ENCODE measurements around the gene THAP8. TPM values are rescaled to one million over a fixed set of nuclear protein-coding genes. Genes with fewer than 3 reads are reported as not detected.

Gene THAP8
- total and polyA plus RNA-seq, 2 of the 13 experiments (the other 11 are each of a cell fraction or from before 2014, with no cell fraction given) = 1.7 to 3.7 TPM

GRCh38 chr19:35992907-35993765 lies 60.9 kb downstream of the THAP8 start:
- no peak for FAIRE-seq
- Histone ChIP-seq H3K27ac (ENCODE audit: extremely low read length, insufficient read depth, low read length) (no peak overlapping the region), H2AFZ (ENCODE audit: low read length) (no peak overlapping the region), H4K20me1 (ENCODE audit: insufficient read depth, low read length) (peaks cover 5% of the 10 kb centered on the region), H3K4me1 (ENCODE audit: insufficient read depth, low read length) (peaks cover 42% of the 10 kb centered on the region), H3K36me3 (replicated peaks in 1 of 2; ENCODE audit: control insufficient read depth in 1 of 2, insufficient read depth in 2 of 2, low read length in 2 of 2) (peaks cover 4 to 6% of the 10 kb centered on the region in 2 experiments; a peak in 2 of 5 replicates), H3K9me3 (ENCODE audit: low read length) (no peaks in the 10 kb centered on the region), H3K4me2 (ENCODE audit: low read depth, low read length) (no peak overlapping the region), H3K9ac (ENCODE audit: insufficient read depth, low read depth, low read length) (no peak overlapping the region), H3K27me3 (ENCODE audit: control insufficient read depth in 1 of 2, insufficient read depth in 2 of 2, low read length in 2 of 2) (no peaks in the 10 kb centered on the region), H3K79me2 (ENCODE audit: insufficient read depth, low read length) (peaks cover 24% of the 10 kb centered on the region), H3K4me3 (replicated peaks in 1 of 3; ENCODE audit: insufficient read depth in 1 of 3, low read depth in 2 of 3, low read length in 3 of 3) (no peak overlapping the region)
- no TSS peak for BruUV-seq (replicated peaks)
- intact Hi-C loops (cut with micrococcal nuclease; ENCODE audit: unreplicated experiment) = no loop called here
- POLR2A ChIA-PET = interaction anchor here (4.2 kb wide), 1 partner anchor 61 kb away, joined by 14 read pairs; the partner anchor contains the start of genes THAP8 and WDR62
- TF ChIP-seq ZNF121 (CRISPR knock-in tag; IDR thresholded peaks at IDR 0.05) (0 out of 2 replicates have a peak, but pooled peaks have one; percentile 30), POGZ (CRISPR knock-in tag; IDR thresholded peaks at IDR 0.05) (no peak)
- WGBS (ENCODE audit: low lambda C conversion rate) = 80% methylated on average over 7 of the region's 8 CpGs
- CTCF ChIA-PET (ENCODE audit: low intra/inter-chr PET ratio, low total read pairs) = no interaction called here
- DNase-seq (ENCODE audit: low spot score) = no peak
- in situ Hi-C loops (cut with HindIII; ENCODE audit: extremely low pct_ligation_motif_present, low pct_unique_long_range_greater_than_20kb) = no loop called here
- no peak for ATAC-seq

GRCh38 chr19:35991731-35992450 lies 62.2 kb downstream of the THAP8 start:
- no peak overlapping the region for H2AFZ ChIP-seq (ENCODE audit: low read length)
- H4K20me1 ChIP-seq (ENCODE audit: insufficient read depth, low read length) = peaks cover 5% of the 10 kb centered on the region
- H3K27ac ChIP-seq (ENCODE audit: extremely low read length, insufficient read depth, low read length) = peak overlapping the region; percentile 42
- peak overlapping the region; percentile 49 for H3K4me2 ChIP-seq (ENCODE audit: low read depth, low read length)
- H3K9ac ChIP-seq (ENCODE audit: insufficient read depth, low read depth, low read length) = no peak overlapping the region
- CTCF ChIA-PET (ENCODE audit: low intra/inter-chr PET ratio, low total read pairs) = no interaction called here
- FAIRE-seq (no peak), ATAC-seq (no peak), DNase-seq (ENCODE audit: low spot score) (no peak)
- peaks cover 18% of the 10 kb centered on the region for H3K79me2 ChIP-seq (ENCODE audit: insufficient read depth, low read length)
- intact Hi-C loops (cut with micrococcal nuclease; ENCODE audit: unreplicated experiment) (no loop called here), in situ Hi-C loops (cut with HindIII; ENCODE audit: extremely low pct_ligation_motif_present, low pct_unique_long_range_greater_than_20kb) (no loop called here)
- no peak overlapping the region for H3K4me3 ChIP-seq (replicated peaks in 1 of 3; ENCODE audit: insufficient read depth in 1 of 3, low read depth in 2 of 3, low read length in 3 of 3)
- H3K27me3 ChIP-seq (ENCODE audit: control insufficient read depth in 1 of 2, insufficient read depth in 2 of 2, low read length in 2 of 2) = peaks cover 0 to under 1% of the 10 kb centered on the region in 2 experiments; a peak in 3 of 5 replicates
- TF ChIP-seq BCL6 (CRISPR knock-in tag; IDR thresholded peaks at IDR 0.05) (peak; percentile 5; the same call in 1 of the 2 replicates), ARID3A (IDR thresholded peaks at IDR 0.05; ENCODE audit: low read depth, low read length) (no peak), GATAD2A (CRISPR knock-in tag; IDR thresholded peaks at IDR 0.05) (0 out of 2 replicates have a peak, but pooled peaks have one; percentile 2), ZNF121 (CRISPR knock-in tag; IDR thresholded peaks at IDR 0.05) (peak; percentile 63; the same call in 1 of the 2 replicates), ZNF362 (CRISPR knock-in tag; IDR thresholded peaks at IDR 0.05; ENCODE audit: borderline replicate concordance) (peak; percentile 5; the same call in 1 of the 2 replicates), USF2 (IDR thresholded peaks at IDR 0.05; ENCODE audit: low read depth, low read length) (no peak), USF2 (CRISPR knock-in tag; IDR thresholded peaks at IDR 0.05; ENCODE audit: borderline replicate concordance) (peak; percentile 39; the same call in 1 of the 2 replicates)
- no TSS peak for BruUV-seq (replicated peaks)
- POLR2A ChIA-PET = interaction anchor here (0.7 to 4.2 kb wide), 6 partner anchors 17 to 223 kb away, joined by 3 to 14 read pairs (median 4); partner anchors contain the start of genes ALKBH6, SYNE4, THAP8 and WDR62
- 38% methylated on average over 7 of the region's 7 CpGs for WGBS (ENCODE audit: low lambda C conversion rate)
- no peaks in the 10 kb centered on the region for H3K36me3 ChIP-seq (replicated peaks in 1 of 2; ENCODE audit: control insufficient read depth in 1 of 2, insufficient read depth in 2 of 2, low read length in 2 of 2)
- peaks cover 34% of the 10 kb centered on the region for H3K4me1 ChIP-seq (ENCODE audit: insufficient read depth, low read length)
- H3K9me3 ChIP-seq (ENCODE audit: low read length) = no peaks in the 10 kb centered on the region
